ENCODE measurements around the gene LEFTY1.

- TF ChIP-seq, protein P1, sequence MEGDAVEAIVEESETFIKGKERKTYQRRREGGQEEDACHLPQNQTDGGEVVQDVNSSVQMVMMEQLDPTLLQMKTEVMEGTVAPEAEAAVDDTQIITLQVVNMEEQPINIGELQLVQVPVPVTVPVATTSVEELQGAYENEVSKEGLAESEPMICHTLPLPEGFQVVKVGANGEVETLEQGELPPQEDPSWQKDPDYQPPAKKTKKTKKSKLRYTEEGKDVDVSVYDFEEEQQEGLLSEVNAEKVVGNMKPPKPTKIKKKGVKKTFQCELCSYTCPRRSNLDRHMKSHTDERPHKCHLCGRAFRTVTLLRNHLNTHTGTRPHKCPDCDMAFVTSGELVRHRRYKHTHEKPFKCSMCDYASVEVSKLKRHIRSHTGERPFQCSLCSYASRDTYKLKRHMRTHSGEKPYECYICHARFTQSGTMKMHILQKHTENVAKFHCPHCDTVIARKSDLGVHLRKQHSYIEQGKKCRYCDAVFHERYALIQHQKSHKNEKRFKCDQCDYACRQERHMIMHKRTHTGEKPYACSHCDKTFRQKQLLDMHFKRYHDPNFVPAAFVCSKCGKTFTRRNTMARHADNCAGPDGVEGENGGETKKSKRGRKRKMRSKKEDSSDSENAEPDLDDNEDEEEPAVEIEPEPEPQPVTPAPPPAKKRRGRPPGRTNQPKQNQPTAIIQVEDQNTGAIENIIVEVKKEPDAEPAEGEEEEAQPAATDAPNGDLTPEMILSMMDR (IDR thresholded peaks at IDR 0.05), result no peak
- TF ChIP-seq POLR2A (IDR thresholded peaks at IDR 0.05) (no peak), POLR2AphosphoS5 (IDR thresholded peaks at IDR 0.05) (no peak)
Observed at GRCh38 chr1:225842074-225842473, 46.9 kb downstream of the LEFTY1 start.
